Measurements from ENCODE around the gene CAV1.

- TF ChIP-seq CTCF (IDR thresholded peaks at IDR 0.05) (no peak), POLR2A (IDR thresholded peaks at IDR 0.05) (no peak)
Measured at GRCh38 chr7:116546054-116546453, 21.2 kb downstream of the CAV1 start.
